ENCODE results near the gene GNAO1.

Gene GNAO1

DNA sequence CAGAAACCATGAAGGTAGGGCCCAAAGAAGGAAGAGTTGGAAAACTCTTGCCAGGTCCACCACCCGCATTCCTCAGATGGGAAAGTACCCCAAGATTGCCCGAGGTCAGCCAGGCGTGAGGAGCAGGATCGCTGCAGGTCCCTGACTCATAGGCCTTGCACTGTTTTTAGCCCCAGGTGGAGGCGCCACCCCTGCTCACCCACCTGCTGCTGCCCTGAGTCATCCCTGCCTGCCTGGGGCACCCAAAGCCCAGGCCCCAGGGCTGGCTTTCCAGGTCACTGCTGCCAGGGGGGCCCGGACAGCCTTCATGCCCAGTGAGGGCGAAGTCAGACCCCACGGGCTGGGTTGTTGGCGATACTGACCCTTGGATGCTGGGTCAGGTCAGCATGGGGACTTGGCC, 133.1 kb downstream of the GNAO1 start:
- POLR2A ChIA-PET (ENCODE audit: low non-redundant PET) = no interaction called here
- CTCF ChIA-PET = interaction anchor here (2.8 kb wide), 1 partner anchor 32 kb away, joined by 10 read pairs; no protein-coding TSS in a partner anchor
- DNase-seq (ENCODE audit: low spot score) = peak; percentile 87
- peak overlapping the region; percentile 66 for H3K27ac ChIP-seq
- TF ChIP-seq, protein P1, sequence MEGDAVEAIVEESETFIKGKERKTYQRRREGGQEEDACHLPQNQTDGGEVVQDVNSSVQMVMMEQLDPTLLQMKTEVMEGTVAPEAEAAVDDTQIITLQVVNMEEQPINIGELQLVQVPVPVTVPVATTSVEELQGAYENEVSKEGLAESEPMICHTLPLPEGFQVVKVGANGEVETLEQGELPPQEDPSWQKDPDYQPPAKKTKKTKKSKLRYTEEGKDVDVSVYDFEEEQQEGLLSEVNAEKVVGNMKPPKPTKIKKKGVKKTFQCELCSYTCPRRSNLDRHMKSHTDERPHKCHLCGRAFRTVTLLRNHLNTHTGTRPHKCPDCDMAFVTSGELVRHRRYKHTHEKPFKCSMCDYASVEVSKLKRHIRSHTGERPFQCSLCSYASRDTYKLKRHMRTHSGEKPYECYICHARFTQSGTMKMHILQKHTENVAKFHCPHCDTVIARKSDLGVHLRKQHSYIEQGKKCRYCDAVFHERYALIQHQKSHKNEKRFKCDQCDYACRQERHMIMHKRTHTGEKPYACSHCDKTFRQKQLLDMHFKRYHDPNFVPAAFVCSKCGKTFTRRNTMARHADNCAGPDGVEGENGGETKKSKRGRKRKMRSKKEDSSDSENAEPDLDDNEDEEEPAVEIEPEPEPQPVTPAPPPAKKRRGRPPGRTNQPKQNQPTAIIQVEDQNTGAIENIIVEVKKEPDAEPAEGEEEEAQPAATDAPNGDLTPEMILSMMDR (conservative IDR thresholded peaks at IDR 0.05; ENCODE audit: low read depth) = no peak

DNA sequence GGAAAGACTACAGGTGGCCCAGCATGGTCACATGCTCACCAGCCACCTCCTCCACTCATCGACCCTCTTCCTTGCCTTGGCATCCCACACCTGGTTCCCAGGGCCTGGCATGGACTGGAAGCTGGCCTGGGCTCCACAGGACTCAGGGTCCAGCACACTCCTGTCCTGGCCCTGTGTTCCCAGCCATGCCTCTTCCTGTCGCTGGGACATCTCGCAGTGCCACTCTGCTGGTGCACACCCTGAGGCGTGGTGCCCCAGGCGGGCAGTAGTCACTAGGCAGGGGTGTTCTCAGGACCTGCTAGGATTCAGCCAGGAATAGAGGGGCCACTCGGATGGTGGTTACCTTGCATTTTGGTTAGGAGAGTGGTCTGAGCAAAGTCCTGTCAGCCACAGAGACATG, 134.7 kb downstream of the GNAO1 start:
- CTCF ChIA-PET = interaction anchor here (2.8 kb wide), 1 partner anchor 30 kb away, joined by 10 read pairs; no protein-coding TSS in a partner anchor
- TF ChIP-seq, protein P1 (conservative IDR thresholded peaks at IDR 0.05; ENCODE audit: low read depth) = no peak
- POLR2A ChIA-PET (ENCODE audit: low non-redundant PET) = no interaction called here
- no peak for DNase-seq (ENCODE audit: low spot score)
- no peak overlapping the region for H3K27ac ChIP-seq

DNA sequence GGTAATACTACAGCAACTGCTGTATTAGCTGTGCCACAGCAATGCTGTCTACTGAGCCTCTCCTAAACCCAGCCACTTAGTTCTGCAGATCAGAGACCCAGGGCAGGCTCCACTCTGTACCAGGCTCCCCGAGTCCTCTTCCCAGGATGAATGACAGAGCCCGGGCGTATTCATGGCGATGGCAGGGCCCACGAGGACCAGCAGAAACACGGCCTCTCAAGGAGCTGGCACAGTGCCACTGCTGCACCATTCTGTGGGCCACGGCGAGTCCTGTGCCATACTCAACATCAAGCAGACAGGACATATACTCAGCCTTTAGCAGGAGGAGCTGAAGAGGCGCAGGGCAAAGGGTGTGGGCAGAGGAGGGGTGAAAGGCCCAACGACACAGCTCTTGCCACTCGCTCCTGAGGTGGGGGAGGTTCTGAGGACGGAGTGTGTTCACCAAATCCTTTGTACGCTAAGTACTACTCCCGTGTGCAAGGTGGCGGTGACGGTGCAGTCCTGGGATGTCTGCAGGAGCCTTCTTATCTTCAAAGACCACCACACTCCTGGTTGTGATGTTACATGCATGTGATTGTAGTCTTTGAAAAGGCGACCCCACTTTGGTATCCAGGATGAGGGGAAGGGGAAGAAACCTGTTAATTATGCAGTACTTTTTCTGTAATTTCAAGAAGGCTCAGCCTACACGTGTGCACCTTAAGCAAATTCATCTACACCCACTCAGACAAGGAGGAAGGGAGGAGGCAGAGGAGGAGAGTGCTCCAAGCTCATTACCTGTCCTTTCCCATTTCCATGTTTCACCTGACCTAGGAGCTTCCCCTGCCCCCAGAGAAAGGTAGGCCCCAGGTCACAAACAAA, 136.0 kb downstream of the GNAO1 start:
- CTCF ChIA-PET = interaction anchor here (2.2 kb wide), 1 partner anchor 9 kb away, joined by 6 read pairs; no protein-coding TSS in a partner anchor
- POLR2A ChIA-PET (ENCODE audit: low non-redundant PET) = no interaction called here
- no peak overlapping the region for H3K27ac ChIP-seq
- no peak for DNase-seq (ENCODE audit: low spot score)
- TF ChIP-seq, protein P1 (conservative IDR thresholded peaks at IDR 0.05; ENCODE audit: low read depth) = no peak

DNA sequence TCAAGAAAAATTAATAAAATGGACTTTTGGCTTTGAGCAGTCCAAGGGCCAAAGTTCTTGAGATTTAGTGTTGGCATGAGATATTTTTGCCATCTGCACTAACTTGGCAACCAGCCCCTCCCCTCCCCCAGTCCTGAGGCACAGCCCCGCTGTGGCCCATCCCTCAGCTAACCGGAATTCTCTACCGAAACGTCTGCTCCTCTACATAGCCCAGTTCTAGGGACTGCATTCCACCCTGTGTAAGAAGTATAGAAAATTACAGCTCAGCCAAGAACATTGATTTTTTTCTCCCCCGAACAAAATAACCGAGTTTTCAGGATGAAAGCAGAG, 136.6 kb downstream of the GNAO1 start:
- ChIA-PET CTCF (interaction anchor here (2.2 kb wide), 1 partner anchor 9 kb away, joined by 6 read pairs; no protein-coding TSS in a partner anchor), POLR2A (ENCODE audit: low non-redundant PET) (no interaction called here)
- no peak overlapping the region for H3K27ac ChIP-seq
- DNase-seq (ENCODE audit: low spot score) = no peak
- TF ChIP-seq, protein P1 (conservative IDR thresholded peaks at IDR 0.05; ENCODE audit: low read depth) = no peak

DNA sequence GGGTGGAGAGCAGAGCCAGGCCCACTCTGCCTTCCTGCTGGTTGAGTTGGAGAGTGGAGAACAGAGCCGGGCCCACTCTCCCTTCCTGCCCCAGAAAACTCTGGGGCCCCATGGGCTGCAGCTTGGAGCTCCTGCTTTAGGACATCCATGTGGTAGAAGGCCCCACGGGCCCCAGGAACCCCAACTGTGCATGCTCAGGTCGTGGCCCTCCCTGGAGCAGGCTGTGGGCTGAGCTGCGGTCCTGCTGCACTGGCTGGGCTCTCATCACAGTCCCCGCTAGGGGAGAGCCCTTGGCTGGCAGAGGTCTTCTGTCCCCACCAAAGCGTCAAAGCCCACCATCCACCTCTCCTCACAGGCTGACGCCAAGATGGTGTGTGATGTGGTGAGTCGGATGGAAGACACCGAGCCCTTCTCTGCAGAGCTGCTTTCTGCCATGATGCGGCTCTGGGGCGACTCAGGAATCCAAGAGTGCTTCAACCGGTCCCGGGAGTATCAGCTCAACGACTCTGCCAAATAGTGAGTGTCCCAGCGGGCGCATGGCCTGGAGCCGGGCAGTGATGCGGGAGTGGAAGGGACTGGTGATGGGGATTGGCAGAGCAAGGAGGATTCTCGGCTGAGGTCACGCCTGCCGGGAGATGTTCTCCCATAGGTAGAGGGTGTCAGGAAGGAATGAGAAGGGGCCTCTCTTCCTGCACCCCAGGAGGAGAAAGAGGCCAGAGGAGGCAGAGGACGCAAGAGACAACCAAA, 137.2 kb downstream of the GNAO1 start:
- CTCF ChIA-PET = interaction anchor here (0.5 to 5.2 kb wide), 3 partner anchors 10 to 28 kb away, joined by 6 to 53 read pairs (median 7); no protein-coding TSS in a partner anchor
- POLR2A ChIA-PET (ENCODE audit: low non-redundant PET) = no interaction called here
- no peak overlapping the region for H3K27ac ChIP-seq
- DNase-seq (ENCODE audit: low spot score) = no peak
- TF ChIP-seq, protein P1 (conservative IDR thresholded peaks at IDR 0.05; ENCODE audit: low read depth) = no peak

DNA sequence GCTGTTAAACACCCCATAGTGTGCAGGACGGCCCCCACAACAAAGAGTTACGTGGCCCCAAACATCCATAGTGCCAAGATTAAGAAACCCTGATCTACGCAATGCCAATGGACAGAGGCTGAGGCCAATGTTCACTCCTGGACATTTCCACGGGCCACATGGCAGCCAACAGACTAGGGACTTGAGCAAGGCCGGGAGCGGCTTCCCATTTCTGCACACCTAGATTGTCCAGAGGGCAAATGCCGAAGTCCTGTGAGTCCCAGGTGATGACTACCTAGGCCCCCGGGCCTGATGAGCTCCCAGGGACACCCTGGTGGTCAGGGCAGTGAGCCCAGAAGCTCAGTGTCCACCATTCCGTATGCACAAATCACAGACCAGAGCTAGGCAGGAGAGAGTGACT, 138.6 kb downstream of the GNAO1 start:
- no peak for DNase-seq (ENCODE audit: low spot score)
- POLR2A ChIA-PET (ENCODE audit: low non-redundant PET) = no interaction called here
- H3K27ac ChIP-seq = no peak overlapping the region
- TF ChIP-seq, protein P1 (conservative IDR thresholded peaks at IDR 0.05; ENCODE audit: low read depth) = no peak
- CTCF ChIA-PET = interaction anchor here (5.2 kb wide), 1 partner anchor 27 kb away, joined by 53 read pairs; no protein-coding TSS in a partner anchor

All from RWPE1 (cell line).